Testis (tissue), 2 donors: Measurements from ENCODE around the gene WIPF2.

ENCODE experiments used
- CTCF ChIP-seq, 3 experiments: fragments of 450-650 bp in 2 of 3; fragments of 200-600 bp in 1 of 3; sonication (generic) in 1 of 3; IDR thresholded peaks; one replicate each; pipeline ENCODE4 v1.5.1; 2016 to 2019; ENCODE audit warnings: antibody characterized with exemption in 3 of 3, mild to moderate bottlenecking in 2 of 3, moderate library complexity in 1 of 3
- POLR2A ChIP-seq: fragments of 450-650 bp; IDR thresholded peaks from one replicate; pipeline ENCODE4 v1.6.1; 2017; ENCODE audit warnings: antibody characterized with exemption, mild to moderate bottlenecking, moderate library complexity

GRCh38 chr17:40259505-40259904 is 40.4 kb downstream of the WIPF2 start:
- no peak for TF ChIP-seq CTCF (IDR thresholded peaks at IDR 0.05)
- TF ChIP-seq POLR2A, result no peak
